ENCODE results near the gene PPP1R9A.

DNA sequence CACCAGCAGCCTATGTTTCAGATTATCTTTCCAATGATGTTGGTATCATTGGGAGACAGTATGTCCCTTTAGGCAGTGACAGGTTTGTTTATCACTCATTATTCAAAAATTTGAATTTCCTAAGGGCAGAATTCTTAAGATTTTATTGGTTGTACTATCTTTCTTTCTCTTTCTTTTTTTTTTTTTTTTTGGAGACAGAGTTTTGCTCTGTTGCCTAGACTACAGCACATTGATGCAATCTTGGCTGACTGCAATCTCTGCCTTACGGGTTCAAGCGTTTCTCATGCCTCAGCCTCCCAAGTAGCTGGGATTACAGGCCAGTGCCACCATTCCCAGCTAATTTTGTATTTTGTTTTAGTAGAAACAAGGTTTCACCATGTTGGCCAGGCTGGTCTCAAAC, 305.8 kb downstream of the PPP1R9A start:
- TF ChIP-seq ZNF416 (tag by site-specific recombination; IDR thresholded peaks at IDR 0.05) (no peak), GLIS1 (tag by site-specific recombination; IDR thresholded peaks at IDR 0.05) (no peak), ZNF785 (tag by site-specific recombination; IDR thresholded peaks at IDR 0.05) (no peak), ZBTB8A (tag by site-specific recombination; IDR thresholded peaks at IDR 0.05) (no peak), ZNF621 (tag by site-specific recombination; IDR thresholded peaks at IDR 0.05) (no peak), ZNF133 (tag by site-specific recombination; IDR thresholded peaks at IDR 0.05) (no peak), SCRT1 (tag by site-specific recombination; IDR thresholded peaks at IDR 0.05; ENCODE audit: borderline replicate concordance) (no peak), MZF1 (tag by site-specific recombination; IDR thresholded peaks at IDR 0.05; ENCODE audit: borderline replicate concordance) (no peak), BCL11A (tag by site-specific recombination; IDR thresholded peaks at IDR 0.05; ENCODE audit: low read depth) (no peak)
- TF ChIP-seq, protein P1, sequence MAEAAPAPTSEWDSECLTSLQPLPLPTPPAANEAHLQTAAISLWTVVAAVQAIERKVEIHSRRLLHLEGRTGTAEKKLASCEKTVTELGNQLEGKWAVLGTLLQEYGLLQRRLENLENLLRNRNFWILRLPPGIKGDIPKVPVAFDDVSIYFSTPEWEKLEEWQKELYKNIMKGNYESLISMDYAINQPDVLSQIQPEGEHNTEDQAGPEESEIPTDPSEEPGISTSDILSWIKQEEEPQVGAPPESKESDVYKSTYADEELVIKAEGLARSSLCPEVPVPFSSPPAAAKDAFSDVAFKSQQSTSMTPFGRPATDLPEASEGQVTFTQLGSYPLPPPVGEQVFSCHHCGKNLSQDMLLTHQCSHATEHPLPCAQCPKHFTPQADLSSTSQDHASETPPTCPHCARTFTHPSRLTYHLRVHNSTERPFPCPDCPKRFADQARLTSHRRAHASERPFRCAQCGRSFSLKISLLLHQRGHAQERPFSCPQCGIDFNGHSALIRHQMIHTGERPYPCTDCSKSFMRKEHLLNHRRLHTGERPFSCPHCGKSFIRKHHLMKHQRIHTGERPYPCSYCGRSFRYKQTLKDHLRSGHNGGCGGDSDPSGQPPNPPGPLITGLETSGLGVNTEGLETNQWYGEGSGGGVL (tag by site-specific recombination; IDR thresholded peaks at IDR 0.05): no peak
- TF ChIP-seq, protein P2, sequence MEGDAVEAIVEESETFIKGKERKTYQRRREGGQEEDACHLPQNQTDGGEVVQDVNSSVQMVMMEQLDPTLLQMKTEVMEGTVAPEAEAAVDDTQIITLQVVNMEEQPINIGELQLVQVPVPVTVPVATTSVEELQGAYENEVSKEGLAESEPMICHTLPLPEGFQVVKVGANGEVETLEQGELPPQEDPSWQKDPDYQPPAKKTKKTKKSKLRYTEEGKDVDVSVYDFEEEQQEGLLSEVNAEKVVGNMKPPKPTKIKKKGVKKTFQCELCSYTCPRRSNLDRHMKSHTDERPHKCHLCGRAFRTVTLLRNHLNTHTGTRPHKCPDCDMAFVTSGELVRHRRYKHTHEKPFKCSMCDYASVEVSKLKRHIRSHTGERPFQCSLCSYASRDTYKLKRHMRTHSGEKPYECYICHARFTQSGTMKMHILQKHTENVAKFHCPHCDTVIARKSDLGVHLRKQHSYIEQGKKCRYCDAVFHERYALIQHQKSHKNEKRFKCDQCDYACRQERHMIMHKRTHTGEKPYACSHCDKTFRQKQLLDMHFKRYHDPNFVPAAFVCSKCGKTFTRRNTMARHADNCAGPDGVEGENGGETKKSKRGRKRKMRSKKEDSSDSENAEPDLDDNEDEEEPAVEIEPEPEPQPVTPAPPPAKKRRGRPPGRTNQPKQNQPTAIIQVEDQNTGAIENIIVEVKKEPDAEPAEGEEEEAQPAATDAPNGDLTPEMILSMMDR (tag by site-specific recombination; IDR thresholded peaks at IDR 0.05): no peak
